Endothelial cell of umbilical vein (primary cell): ENCODE data around the gene ALK.

ENCODE experiments used
- EZH2 ChIP-seq: IDR thresholded peaks from 2 replicates; pipeline ENCODE4 v1.6.1; 2012; ENCODE audit warnings: borderline replicate concordance, low read depth, mild to moderate bottlenecking, moderate library complexity, low read length, inconsistent platforms; ENCODE audit not compliant: severe bottlenecking
- FOS ChIP-seq: IDR thresholded peaks from 2 replicates; pipeline ENCODE4 v1.6.1; 2011; ENCODE audit warnings: mild to moderate bottlenecking, low read length, moderate library complexity, borderline replicate concordance; ENCODE audit not compliant: insufficient read depth
- JUN ChIP-seq: IDR thresholded peaks from 2 replicates; pipeline ENCODE4 v1.6.1; 2011; ENCODE audit warnings: borderline replicate concordance, low read depth; ENCODE audit not compliant: insufficient read length, insufficient read depth
- MAX ChIP-seq: IDR thresholded peaks from 2 replicates; pipeline ENCODE4 v1.6.1; 2011; ENCODE audit not compliant: insufficient read depth, insufficient read length
- MYC ChIP-seq: IDR thresholded peaks from one replicate; pipeline ENCODE4 v1.6.1; 2011; ENCODE audit warnings: mild to moderate bottlenecking, low read depth, low read length
- POLR2A ChIP-seq: IDR thresholded peaks from 2 replicates; pipeline ENCODE4 v1.6.1; 2012; ENCODE audit warnings: low read depth, mild to moderate bottlenecking, control low read depth, low read length
- POLR2AphosphoS5 ChIP-seq: IDR thresholded peaks from 2 replicates; pipeline ENCODE4 v1.6.1; 2012; ENCODE audit warnings: low read depth, mild to moderate bottlenecking, control low read depth, low read length, moderate library complexity; ENCODE audit not compliant: insufficient read depth
- TF ChIP-seq, protein P1 (sequence below), 2 donors: IDR thresholded peaks; 1 replicate in 1 of 2; 2 replicates in 1 of 2; pipeline ENCODE4 v1.5.1; 2011; ENCODE audit warnings: low read length in 2 of 2, mild to moderate bottlenecking in 2 of 2, moderate library complexity in 2 of 2, control low read depth in 1 of 2, inconsistent platforms in 1 of 2, low read depth in 1 of 2; ENCODE audit not compliant: insufficient read depth in 1 of 2; ENCODE audit errors: extremely low read depth in 1 of 2

DNA sequence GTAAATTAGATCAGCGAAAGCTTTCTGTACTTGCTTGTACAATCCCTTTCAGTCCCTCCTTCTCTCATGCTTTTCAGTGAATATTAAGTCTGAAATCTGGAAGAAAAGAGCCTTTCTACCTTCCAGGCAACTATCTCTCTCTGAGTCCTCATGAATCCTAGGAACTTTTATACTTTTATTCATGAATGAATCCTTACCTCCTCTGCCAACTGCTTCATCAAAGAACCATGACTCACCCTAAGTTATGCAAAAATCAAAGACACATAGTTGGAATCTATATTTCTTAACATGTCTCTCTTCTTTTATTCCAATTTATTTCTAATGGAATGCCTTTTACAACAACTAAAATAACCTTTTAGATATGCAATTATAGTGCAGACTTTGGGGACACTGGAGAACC lies 412.0 kb downstream of the ALK start:
- TF ChIP-seq EZH2 (no peak), POLR2AphosphoS5 (no peak), POLR2A (no peak), MAX (no peak), FOS (no peak), JUN (no peak), MYC (no peak)
- TF ChIP-seq, protein P1, sequence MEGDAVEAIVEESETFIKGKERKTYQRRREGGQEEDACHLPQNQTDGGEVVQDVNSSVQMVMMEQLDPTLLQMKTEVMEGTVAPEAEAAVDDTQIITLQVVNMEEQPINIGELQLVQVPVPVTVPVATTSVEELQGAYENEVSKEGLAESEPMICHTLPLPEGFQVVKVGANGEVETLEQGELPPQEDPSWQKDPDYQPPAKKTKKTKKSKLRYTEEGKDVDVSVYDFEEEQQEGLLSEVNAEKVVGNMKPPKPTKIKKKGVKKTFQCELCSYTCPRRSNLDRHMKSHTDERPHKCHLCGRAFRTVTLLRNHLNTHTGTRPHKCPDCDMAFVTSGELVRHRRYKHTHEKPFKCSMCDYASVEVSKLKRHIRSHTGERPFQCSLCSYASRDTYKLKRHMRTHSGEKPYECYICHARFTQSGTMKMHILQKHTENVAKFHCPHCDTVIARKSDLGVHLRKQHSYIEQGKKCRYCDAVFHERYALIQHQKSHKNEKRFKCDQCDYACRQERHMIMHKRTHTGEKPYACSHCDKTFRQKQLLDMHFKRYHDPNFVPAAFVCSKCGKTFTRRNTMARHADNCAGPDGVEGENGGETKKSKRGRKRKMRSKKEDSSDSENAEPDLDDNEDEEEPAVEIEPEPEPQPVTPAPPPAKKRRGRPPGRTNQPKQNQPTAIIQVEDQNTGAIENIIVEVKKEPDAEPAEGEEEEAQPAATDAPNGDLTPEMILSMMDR (IDR thresholded peaks at IDR 0.05; ENCODE audit: extremely low read depth in 1 of 2, insufficient read depth in 1 of 2, low read depth in 1 of 2, low read length in 2 of 2) = no peak
